K562 (cell line): ENCODE data around the gene TMIGD2. TPM values are rescaled to one million over a fixed set of nuclear protein-coding genes. Genes with fewer than 3 reads are reported as not detected.

Experiments
- ATAC-seq: fragments of 200-7000 bp; cut with Tn5 transposase; 3 replicates; pipeline ENCODE4 v1.9.1; 2020; ENCODE audit warnings: moderate library complexity
- BruUV-seq: library from RNA; stranded (reverse); fragments of 400-500 nt; replicated peaks from 2 replicates; lab custom pipeline; 2021; lab: Mats Ljungman, UMichigan
- CTCF ChIA-PET: fragments of 300-600 bp; formaldehyde crosslinking; extraction: SDS; loops from one replicate; lab custom pipeline; 2021; ENCODE audit warnings: low intra/inter-chr PET ratio; lab: Yijun Ruan, JAX
- POLR2A ChIA-PET: fragments of 300-600, 350-650 bp; sonication (Branson Sonifier 250); formaldehyde crosslinking; extraction: SDS; loops from one replicate; lab custom pipeline; 2021; ENCODE audit warnings: antibody characterized with exemption, inconsistent platforms; lab: Yijun Ruan, JAX
- DNase-seq, 4 experiments: peaks; one replicate each; pipeline versions ENCODE4 v3.0.0 to v3.0.0-alpha.2; 2011 to 2018; ENCODE audit warnings: low spot score in 3 of 4, mixed read lengths in 3 of 4; ENCODE audit errors: extremely low read depth in 1 of 4
- FAIRE-seq: peaks from 2 replicates; lab custom pipeline; 2011; peaks lifted over from hg19 to GRCh38; lab: Jason Lieb, UNC
- H2AFZ ChIP-seq: 2 replicates; pipeline ENCODE4 v1.6.0; 2011; ENCODE audit warnings: low read depth, low read length, control low read depth, inconsistent platforms
- H3K27ac ChIP-seq: fragments of 200-600 bp; 3 replicates; pipeline ENCODE4 v1.8.0; 2011; ENCODE audit warnings: low read depth, mild to moderate bottlenecking, control low read depth, inconsistent platforms, low read length, moderate library complexity, mixed read lengths; ENCODE audit errors: extremely low read depth
- H3K27me3 ChIP-seq, 2 experiments: fragments of 300-600 bp in 1 of 2; 2 replicates in 1 of 2; 3 replicates in 1 of 2; pipeline versions ENCODE4 v1.6.0 to v1.8.0; 2011; ENCODE audit warnings: inconsistent platforms in 2 of 2, low read length in 2 of 2, mild to moderate bottlenecking in 1 of 2, mixed read lengths in 1 of 2, moderate library complexity in 1 of 2; ENCODE audit not compliant: control insufficient read depth in 2 of 2, insufficient read depth in 2 of 2
- H3K36me3 ChIP-seq: fragments of 300-600 bp; 3 replicates; pipeline ENCODE4 v1.8.0; 2011; ENCODE audit warnings: mild to moderate bottlenecking, low read length, inconsistent platforms; ENCODE audit not compliant: control insufficient read depth, insufficient read depth
- H3K4me1 ChIP-seq, 2 experiments: fragments of 200-600 bp in 1 of 2; replicated peaks in 1 of 2; 2 replicates in 1 of 2; 3 replicates in 1 of 2; pipeline versions ENCODE4 v1.5.1 to v1.8.0; 2011; ENCODE audit warnings: inconsistent platforms in 2 of 2, low read length in 2 of 2, mild to moderate bottlenecking in 1 of 2, mixed read lengths in 1 of 2, moderate library complexity in 1 of 2; ENCODE audit not compliant: control insufficient read depth in 2 of 2, insufficient read depth in 2 of 2
- H3K4me2 ChIP-seq: 2 replicates; pipeline ENCODE4 v1.6.1; 2011; ENCODE audit warnings: low read length, control low read depth, inconsistent platforms, mixed read lengths; ENCODE audit not compliant: insufficient read depth
- H3K4me3 ChIP-seq: fragments of 200-600 bp; sonication (generic), shearing (Covaris generic); 2 replicates; pipeline ENCODE4 v1.5.1; 2016; ENCODE audit warnings: control low read depth, inconsistent platforms
- H3K79me2 ChIP-seq: fragments of 200-600 bp; 3 replicates; pipeline ENCODE4 v1.8.0; 2011; ENCODE audit warnings: low read length, inconsistent platforms; ENCODE audit not compliant: control insufficient read depth, insufficient read depth
- H3K9ac ChIP-seq, 2 experiments: 2 replicates each; pipeline versions ENCODE4 v1.6.0 to v1.6.1; 2011; ENCODE audit warnings: low read depth in 2 of 2, low read length in 2 of 2, control low read depth in 1 of 2, inconsistent platforms in 1 of 2, mild to moderate bottlenecking in 1 of 2, mixed read lengths in 1 of 2; ENCODE audit not compliant: insufficient read depth in 1 of 2
- H3K9me1 ChIP-seq: one replicate; pipeline ENCODE4 v1.6.0; 2011; ENCODE audit warnings: inconsistent platforms, mild to moderate bottlenecking, low read length, moderate library complexity; ENCODE audit not compliant: control insufficient read depth, insufficient read depth
- H3K9me3 ChIP-seq: replicated peaks from 2 replicates; pipeline ENCODE4 v1.5.1; 2011; ENCODE audit warnings: low read depth, low read length, inconsistent platforms; ENCODE audit not compliant: control insufficient read depth, insufficient read depth
- H4K20me1 ChIP-seq: replicated peaks from 2 replicates; pipeline ENCODE4 v1.6.1; 2011; ENCODE audit warnings: low read length, inconsistent platforms, mixed read lengths; ENCODE audit not compliant: control insufficient read depth, insufficient read depth
- CSDE1 ChIP-seq, 2 experiments: fragments of 450-650 bp; IDR thresholded peaks; 2 replicates each; pipeline ENCODE4 v1.6.1; 2016; ENCODE audit warnings: mild to moderate bottlenecking in 1 of 2
- MTF1 ChIP-seq: fragments of 250-450 bp; sonication (Bioruptor Pico); IDR thresholded peaks from 2 replicates; pipeline ENCODE4 v1.9.0; 2021; ENCODE audit warnings: moderate library complexity, mild to moderate bottlenecking, inconsistent platforms, borderline replicate concordance
- RB1 ChIP-seq: fragments of 450-650 bp; IDR thresholded peaks from 2 replicates; pipeline ENCODE4 v1.6.1; 2017; ENCODE audit warnings: low read depth, mild to moderate bottlenecking
- RNF2 ChIP-seq: sonication (generic); IDR thresholded peaks from 2 replicates; pipeline ENCODE4 v1.6.1; 2016
- TARDBP ChIP-seq: fragments of 450-650 bp; IDR thresholded peaks from 2 replicates; pipeline ENCODE4 v1.6.1; 2016
- WGBS: fragments of 100-300 bp; shearing (Covaris generic); methylation state at CpG from one replicate; pipeline ENCODE4 v1.1.6; 2016; ENCODE audit warnings: low coverage, mixed read lengths; ENCODE audit not compliant: insufficient coverage; ENCODE audit errors: missing lambda C conversion rate; 5-methylcytosine and 5-hydroxymethylcytosine counted together
- in situ Hi-C: fragments of 300-500 bp; cut with MboI; formaldehyde crosslinking; loops from 4 replicates; pipeline ENCODE4 v1.15.0; 2018; ENCODE audit warnings: inconsistent platforms, mixed read lengths
- intact Hi-C: fragments of 100-400 bp; cut with micrococcal nuclease; formaldehyde crosslinking; loops from 2 replicates; pipeline ENCODE4 v1.14.2; 2022
- polyA plus RNA-seq, 8 experiments: library from polyadenylated mRNA; depleted of rRNA in 4 of 8; stranded (reverse) in 5 of 8; unstranded in 3 of 8; fragments of >200 nt; fragmentation: Nextera tagmentation in 2 of 8; fragmentation: Illumina TruSeq in 1 of 8; extraction: Ambion mirVana in 2 of 8; extraction: Trizol in 1 of 8; gene quantifications; 2 replicates each; pipeline versions ENCODE4 v1.2.1 to v1.2.3, GENCODE V29; 2011 to 2014; ENCODE audit warnings: inconsistent platforms in 1 of 8, missing spikeins in 1 of 8
- total RNA-seq, 7 experiments: library from RNA; depleted of rRNA in 6 of 7; stranded (reverse); fragments of >200 nt in 6 of 7; fragmentation: Illumina TruSeq in 2 of 7; extraction: Trizol in 2 of 7; gene quantifications; 2 replicates each; pipeline versions ENCODE4 v1.2.1 to v1.2.3, GENCODE V29; 2011 to 2021; ENCODE audit warnings: low replicate concordance in 1 of 7
- TF ChIP-seq, protein P1 (sequence below): sonication (generic); formaldehyde crosslinking; IDR thresholded peaks from 2 replicates; pipeline ENCODE4 v1.8.1; 2023; ENCODE audit warnings: mild to moderate bottlenecking, missing genetic modification reagents

Gene TMIGD2
- total and polyA plus RNA-seq, 9 of the 15 experiments (the other 6 are each of a cell fraction or from before 2014, with no cell fraction given): not detected

DNA sequence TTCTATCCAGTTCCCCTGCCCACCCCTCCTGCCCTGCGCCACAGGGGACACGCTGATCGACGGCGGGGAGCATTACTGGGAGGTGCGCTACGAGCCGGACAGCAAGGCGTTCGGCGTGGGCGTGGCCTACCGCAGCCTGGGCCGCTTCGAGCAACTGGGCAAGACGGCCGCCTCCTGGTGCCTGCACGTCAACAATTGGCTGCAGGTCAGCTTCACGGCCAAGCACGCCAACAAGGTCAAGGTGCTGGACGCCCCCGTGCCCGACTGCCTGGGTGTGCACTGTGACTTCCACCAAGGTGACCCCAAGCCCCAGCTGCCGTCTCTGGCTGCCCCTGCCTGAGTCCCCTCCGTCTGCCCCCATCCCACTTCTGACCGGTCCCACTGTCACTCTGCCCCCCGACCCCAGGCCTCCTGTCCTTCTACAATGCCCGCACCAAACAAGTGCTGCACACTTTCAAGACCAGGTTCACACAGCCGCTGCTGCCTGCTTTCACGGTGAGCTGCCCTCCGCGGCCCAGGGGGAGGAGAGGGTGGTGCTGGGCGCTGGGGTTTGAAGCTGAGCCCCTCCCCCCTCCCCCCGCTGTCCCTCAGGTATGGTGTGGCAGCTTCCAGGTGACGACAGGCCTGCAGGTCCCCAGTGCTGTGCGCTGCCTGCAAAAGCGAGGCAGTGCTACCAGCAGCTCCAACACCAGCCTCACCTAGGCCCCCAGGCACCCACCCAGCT lies 20.9 kb upstream of the TMIGD2 start:
- H3K4me2 ChIP-seq: no peak overlapping the region
- in situ Hi-C loops: no loop called here
- BruUV-seq: no TSS peak
- POLR2A ChIA-PET: interaction anchor here (0.6 to 1.1 kb wide), 3 partner anchors 15 to 330 kb away, joined by 3 to 6 read pairs (median 3); no protein-coding TSS in a partner anchor
- no peaks in the 10 kb centered on the region; a peak in 1 of 5 replicates for H3K27me3 ChIP-seq
- H3K36me3 ChIP-seq: no peaks in the 10 kb centered on the region
- H3K4me3 ChIP-seq: no peak overlapping the region
- DNase-seq (no peak), FAIRE-seq (no peak), ATAC-seq (no peak)
- H3K9me3 ChIP-seq: peaks cover 4% of the 10 kb centered on the region; the same call in 1 of the 2 replicates
- peaks cover 2% of the 10 kb centered on the region; the same call in 1 of the 3 replicates for H3K79me2 ChIP-seq
- peak overlapping the region in 1 of 2 experiments; percentile 23; a peak in 2 of 4 replicates for H3K9ac ChIP-seq
- 80% methylated on average over 35 of the region's 37 CpGs for WGBS
- H3K27ac ChIP-seq: no peak overlapping the region
- CTCF ChIA-PET: no interaction called here
- peaks cover 0 to 39% of the 10 kb centered on the region in 2 experiments; a peak in 3 of 5 replicates for H3K4me1 ChIP-seq
- no peak for TF ChIP-seq MTF1 (CRISPR knock-in tag)
- no peak for TF ChIP-seq RNF2
- TF ChIP-seq, protein P1, sequence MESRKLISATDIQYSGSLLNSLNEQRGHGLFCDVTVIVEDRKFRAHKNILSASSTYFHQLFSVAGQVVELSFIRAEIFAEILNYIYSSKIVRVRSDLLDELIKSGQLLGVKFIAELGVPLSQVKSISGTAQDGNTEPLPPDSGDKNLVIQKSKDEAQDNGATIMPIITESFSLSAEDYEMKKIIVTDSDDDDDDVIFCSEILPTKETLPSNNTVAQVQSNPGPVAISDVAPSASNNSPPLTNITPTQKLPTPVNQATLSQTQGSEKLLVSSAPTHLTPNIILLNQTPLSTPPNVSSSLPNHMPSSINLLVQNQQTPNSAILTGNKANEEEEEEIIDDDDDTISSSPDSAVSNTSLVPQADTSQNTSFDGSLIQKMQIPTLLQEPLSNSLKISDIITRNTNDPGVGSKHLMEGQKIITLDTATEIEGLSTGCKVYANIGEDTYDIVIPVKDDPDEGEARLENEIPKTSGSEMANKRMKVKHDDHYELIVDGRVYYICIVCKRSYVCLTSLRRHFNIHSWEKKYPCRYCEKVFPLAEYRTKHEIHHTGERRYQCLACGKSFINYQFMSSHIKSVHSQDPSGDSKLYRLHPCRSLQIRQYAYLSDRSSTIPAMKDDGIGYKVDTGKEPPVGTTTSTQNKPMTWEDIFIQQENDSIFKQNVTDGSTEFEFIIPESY: peak; percentile 90
- TF ChIP-seq TARDBP: no peak
- no peak for TF ChIP-seq CSDE1 (IDR thresholded peaks at IDR 0.05)
- no peak for TF ChIP-seq RB1
- H3K9me1 ChIP-seq: no peaks in the 10 kb centered on the region
- intact Hi-C loops: no loop called here
- no peak overlapping the region for H2AFZ ChIP-seq
- H4K20me1 ChIP-seq: peaks cover 7% of the 10 kb centered on the region; the same call in 1 of the 2 replicates
